ENCODE results near the gene ACTN2.

Gene ACTN2

DNA sequence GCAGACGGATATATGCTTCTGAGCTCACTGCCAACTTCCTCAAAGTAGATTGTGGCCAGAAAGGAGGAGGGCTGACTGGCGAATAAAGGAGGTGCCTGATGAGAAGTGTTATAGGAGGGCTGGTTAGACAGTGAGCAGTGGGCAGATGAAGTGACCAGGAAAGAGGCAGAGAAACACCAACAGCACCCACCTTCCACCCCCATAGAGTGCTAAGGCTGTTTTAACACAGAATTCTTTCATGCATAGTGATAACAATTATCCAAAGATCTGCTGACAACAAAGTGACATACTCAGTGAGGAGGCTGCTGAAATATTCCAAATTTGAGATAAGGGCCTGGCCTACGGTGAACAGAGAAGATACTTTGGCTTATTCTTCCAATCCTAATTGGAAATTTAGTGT lies 87.6 kb downstream of the ACTN2 start:
- Histone ChIP-seq H2AFZ (ENCODE audit: low read depth, low read length) (no peak overlapping the region), H3K27me3 (ENCODE audit: insufficient read depth, low read length) (no peaks in the 10 kb centered on the region), H3K4me1 (ENCODE audit: insufficient read depth, low read length) (peaks cover 4% of the 10 kb centered on the region), H3K4me3 (ENCODE audit: low read length) (no peak overlapping the region), H3K9me3 (ENCODE audit: low read length) (no peaks in the 10 kb centered on the region), H3K36me3 (ENCODE audit: insufficient read depth, low read length) (no peaks in the 10 kb centered on the region)

- Histone ChIP-seq H2AFZ (ENCODE audit: low read depth, low read length) (no peak overlapping the region), H3K4me3 (ENCODE audit: low read length) (no peak overlapping the region), H3K4me1 (ENCODE audit: insufficient read depth, low read length) (peaks cover 4% of the 10 kb centered on the region), H3K36me3 (ENCODE audit: insufficient read depth, low read length) (no peaks in the 10 kb centered on the region), H3K9me3 (ENCODE audit: low read length) (no peaks in the 10 kb centered on the region), H3K27me3 (ENCODE audit: insufficient read depth, low read length) (no peaks in the 10 kb centered on the region)
These were observed 88.6 kb downstream of the ACTN2 start for GRCh38 chr1:236774926-236775325.

DNA sequence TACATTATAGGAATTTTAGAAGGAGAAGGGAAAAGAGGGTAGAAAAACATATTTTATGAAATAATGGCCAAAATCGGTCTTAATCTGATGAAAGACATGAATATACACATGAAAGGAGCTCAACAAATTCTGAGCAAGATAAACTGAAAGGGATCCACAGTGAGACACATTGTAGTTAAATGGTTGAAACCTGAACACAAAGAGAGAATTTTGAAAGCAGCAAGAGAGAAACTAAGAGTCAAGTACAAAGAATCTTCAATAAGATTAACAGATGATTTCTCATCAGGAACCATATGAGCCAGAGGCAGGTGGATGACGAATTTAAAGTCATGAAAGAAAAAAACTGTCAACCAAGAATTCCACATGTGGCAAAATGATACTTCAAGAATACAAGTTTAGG lies 93.0 kb downstream of the ACTN2 start:
- no peaks in the 10 kb centered on the region for H3K4me1 ChIP-seq (ENCODE audit: insufficient read depth, low read length)
- H3K9me3 ChIP-seq (ENCODE audit: low read length) = no peaks in the 10 kb centered on the region
- H3K27me3 ChIP-seq (ENCODE audit: insufficient read depth, low read length) = no peaks in the 10 kb centered on the region
- H3K4me3 ChIP-seq (ENCODE audit: low read length) = no peak overlapping the region
- no peak overlapping the region for H2AFZ ChIP-seq (ENCODE audit: low read depth, low read length)
- no peaks in the 10 kb centered on the region for H3K36me3 ChIP-seq (ENCODE audit: insufficient read depth, low read length)

DNA sequence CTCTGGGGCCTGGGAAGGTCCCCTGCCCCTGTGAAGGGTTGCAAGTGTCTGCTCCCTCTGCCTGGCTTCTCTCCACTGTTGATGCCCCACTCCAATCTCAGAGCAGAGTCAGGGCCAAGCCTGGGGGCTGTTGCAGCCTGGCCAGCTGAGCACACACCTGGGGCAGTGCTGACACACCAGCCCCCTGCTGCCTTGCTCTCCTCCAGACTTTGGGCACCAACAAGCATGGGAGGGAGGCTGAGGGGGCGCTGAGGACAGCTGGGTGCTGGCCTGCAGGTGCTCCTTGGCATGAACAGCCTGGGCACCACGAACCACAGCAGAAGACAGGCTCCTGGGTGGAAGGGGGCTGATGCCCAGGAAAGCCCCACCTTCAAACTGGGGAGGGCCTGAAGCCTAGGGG lies 99.2 kb downstream of the ACTN2 start:
- H3K4me1 ChIP-seq (ENCODE audit: insufficient read depth, low read length) = no peaks in the 10 kb centered on the region
- no peak overlapping the region for H3K4me3 ChIP-seq (ENCODE audit: low read length)
- H3K36me3 ChIP-seq (ENCODE audit: insufficient read depth, low read length) = no peaks in the 10 kb centered on the region
- no peaks in the 10 kb centered on the region for H3K9me3 ChIP-seq (ENCODE audit: low read length)
- no peak overlapping the region for H2AFZ ChIP-seq (ENCODE audit: low read depth, low read length)
- H3K27me3 ChIP-seq (ENCODE audit: insufficient read depth, low read length) = peaks cover 2% of the 10 kb centered on the region

DNA sequence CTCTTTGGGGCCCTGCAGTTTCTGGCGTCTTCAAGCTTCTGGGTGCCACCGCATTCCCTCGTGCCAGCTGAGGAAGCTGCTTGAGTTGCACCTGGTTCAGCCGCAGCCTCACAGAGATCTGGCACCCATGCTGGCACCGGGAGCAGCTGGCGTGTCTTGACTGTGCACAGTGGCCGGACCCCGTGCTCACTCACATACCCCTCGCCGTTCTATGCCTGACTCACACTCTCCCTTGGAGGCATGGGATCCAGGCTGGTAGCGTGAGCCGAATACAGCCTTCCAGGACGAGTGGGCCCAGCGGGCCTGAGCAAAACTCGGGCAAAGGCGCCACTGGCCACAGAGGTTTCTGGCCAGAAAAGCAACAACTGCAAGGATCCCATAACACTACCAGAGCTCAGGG lies 100.2 kb downstream of the ACTN2 start:
- peaks cover 2% of the 10 kb centered on the region for H3K27me3 ChIP-seq (ENCODE audit: insufficient read depth, low read length)
- H3K9me3 ChIP-seq (ENCODE audit: low read length) = no peaks in the 10 kb centered on the region
- H3K36me3 ChIP-seq (ENCODE audit: insufficient read depth, low read length) = no peaks in the 10 kb centered on the region
- H3K4me1 ChIP-seq (ENCODE audit: insufficient read depth, low read length) = no peaks in the 10 kb centered on the region
- H3K4me3 ChIP-seq (ENCODE audit: low read length) = no peak overlapping the region
- H2AFZ ChIP-seq (ENCODE audit: low read depth, low read length) = no peak overlapping the region

DNA sequence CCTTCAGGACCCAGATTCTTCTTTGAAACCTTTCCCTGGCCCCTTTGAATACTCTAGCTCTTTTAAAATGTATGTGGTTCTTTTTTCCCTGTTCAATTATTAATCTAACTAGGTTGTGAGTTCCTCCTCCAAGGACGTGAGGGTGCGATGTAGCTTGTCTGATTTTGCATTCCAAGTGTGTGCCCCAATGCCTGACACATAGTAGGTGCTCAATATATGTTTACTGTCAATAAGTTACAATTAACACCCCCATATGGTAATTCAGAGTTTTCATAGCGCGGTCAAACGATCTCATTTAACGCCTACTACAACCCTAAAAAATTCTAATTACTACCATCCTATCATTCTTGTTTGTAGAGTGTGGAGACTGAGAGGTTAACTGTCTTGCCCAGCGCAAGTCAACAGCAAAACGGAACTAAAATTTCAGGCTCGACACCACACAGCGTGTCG lies 108.3 kb downstream of the ACTN2 start:
- H2AFZ ChIP-seq (ENCODE audit: low read depth, low read length) = peak overlapping the region; percentile 94
- no peaks in the 10 kb centered on the region for H3K9me3 ChIP-seq (ENCODE audit: low read length)
- peaks cover 6% of the 10 kb centered on the region for H3K4me1 ChIP-seq (ENCODE audit: insufficient read depth, low read length)
- H3K36me3 ChIP-seq (ENCODE audit: insufficient read depth, low read length) = no peaks in the 10 kb centered on the region
- H3K27me3 ChIP-seq (ENCODE audit: insufficient read depth, low read length) = no peaks in the 10 kb centered on the region
- peak overlapping the region; percentile 96 for H3K4me3 ChIP-seq (ENCODE audit: low read length)

DNA sequence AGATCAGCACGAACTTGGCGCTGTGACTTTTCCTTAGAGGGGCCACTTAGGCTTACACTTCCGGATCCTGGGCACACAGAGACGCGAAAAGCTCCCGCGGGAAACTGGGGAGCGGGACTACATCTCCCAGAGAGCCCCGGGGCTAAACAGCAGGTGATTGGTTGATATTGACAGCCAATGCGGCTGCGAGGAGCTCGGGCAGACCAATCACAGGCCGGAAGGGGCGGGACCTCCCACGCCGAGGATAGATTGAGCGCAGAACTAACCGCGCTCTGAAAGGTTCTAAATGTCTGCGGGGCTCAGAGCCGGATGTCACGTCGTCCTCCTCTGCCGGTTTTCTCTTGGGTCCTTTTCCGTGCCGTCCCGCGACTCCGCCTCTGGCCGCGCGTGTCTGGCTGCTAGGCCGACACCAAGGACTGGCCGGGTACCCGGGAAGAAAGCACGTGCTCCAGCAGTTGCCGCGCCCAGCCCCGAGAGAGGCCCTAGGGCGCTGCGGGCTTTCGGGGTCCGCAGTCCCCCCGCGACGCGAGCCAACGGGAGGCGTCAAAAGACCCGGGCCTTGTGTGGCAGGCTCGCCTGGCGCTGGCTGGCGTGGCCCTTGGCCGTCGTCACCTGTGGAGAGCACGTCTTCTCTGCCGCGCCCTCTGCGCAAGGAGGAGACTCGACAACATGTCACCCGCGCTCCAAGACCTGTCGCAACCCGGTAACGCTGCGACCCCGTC lies 108.9 kb downstream of the ACTN2 start, which contains the start of gene MTR:
MTR (plus strand) TSS at position 258 of the 722 bp plus-strand sequence; CDS start at position 670, 412 bp downstream.
- peaks cover 6% of the 10 kb centered on the region for H3K4me1 ChIP-seq (ENCODE audit: insufficient read depth, low read length)
- H3K36me3 ChIP-seq (ENCODE audit: insufficient read depth, low read length) = peaks cover 1% of the 10 kb centered on the region
- H2AFZ ChIP-seq (ENCODE audit: low read depth, low read length) = peak within 1 kb of the TSS; percentile 94
- H3K4me3 ChIP-seq (ENCODE audit: low read length) = peak within 1 kb of the TSS; percentile 96
- H3K9me3 ChIP-seq (ENCODE audit: low read length) = no peaks in the 10 kb centered on the region
- no peaks in the 10 kb centered on the region for H3K27me3 ChIP-seq (ENCODE audit: insufficient read depth, low read length)

- no peaks in the 10 kb centered on the region for H3K27me3 ChIP-seq (ENCODE audit: insufficient read depth, low read length)
- peaks cover 6% of the 10 kb centered on the region for H3K4me1 ChIP-seq (ENCODE audit: insufficient read depth, low read length)
- H3K36me3 ChIP-seq (ENCODE audit: insufficient read depth, low read length) = peaks cover 3% of the 10 kb centered on the region
- peak overlapping the region; percentile 91 for H2AFZ ChIP-seq (ENCODE audit: low read depth, low read length)
- no peaks in the 10 kb centered on the region for H3K9me3 ChIP-seq (ENCODE audit: low read length)
- peak overlapping the region; percentile 96 for H3K4me3 ChIP-seq (ENCODE audit: low read length)
These were observed 109.7 kb downstream of the ACTN2 start for GRCh38 chr1:236795757-236796667.

GRCh38 chr1:236799001-236799400 lies 112.7 kb downstream of the ACTN2 start:
- peaks cover 6% of the 10 kb centered on the region for H3K4me1 ChIP-seq (ENCODE audit: insufficient read depth, low read length)
- no peak overlapping the region for H3K4me3 ChIP-seq (ENCODE audit: low read length)
- H3K36me3 ChIP-seq (ENCODE audit: insufficient read depth, low read length) = peaks cover 7% of the 10 kb centered on the region
- H2AFZ ChIP-seq (ENCODE audit: low read depth, low read length) = no peak overlapping the region
- H3K9me3 ChIP-seq (ENCODE audit: low read length) = no peaks in the 10 kb centered on the region
- no peaks in the 10 kb centered on the region for H3K27me3 ChIP-seq (ENCODE audit: insufficient read depth, low read length)

DNA sequence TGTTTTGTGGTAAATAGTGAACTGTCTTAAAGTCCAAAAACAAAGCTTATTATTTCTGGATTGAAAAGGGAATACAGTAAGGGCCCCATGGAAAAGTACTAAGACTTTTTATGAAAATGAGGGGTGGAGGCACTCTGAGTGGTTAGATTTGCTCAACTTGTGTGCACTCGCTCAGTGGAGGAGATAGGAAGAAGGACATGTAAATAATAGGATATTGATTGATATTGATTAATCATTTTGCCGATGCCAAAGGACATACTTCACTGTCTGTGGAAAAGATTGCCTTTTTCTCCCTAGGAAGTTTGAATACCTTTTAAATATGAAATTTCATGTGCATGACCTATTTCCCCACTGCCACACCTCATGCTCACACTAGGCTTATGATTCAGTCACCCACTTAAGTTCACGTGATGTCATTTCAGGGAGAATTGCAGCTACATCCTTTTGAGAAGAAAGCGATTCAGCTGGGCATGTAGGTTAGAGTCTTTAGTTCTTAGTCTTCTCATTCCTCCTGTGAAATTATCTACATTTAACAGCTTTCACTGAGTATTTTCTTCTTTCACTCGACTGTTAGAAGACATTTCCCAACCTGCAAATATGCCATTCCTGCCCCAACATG lies 113.8 kb downstream of the ACTN2 start:
- no peaks in the 10 kb centered on the region for H3K9me3 ChIP-seq (ENCODE audit: low read length)
- no peaks in the 10 kb centered on the region for H3K27me3 ChIP-seq (ENCODE audit: insufficient read depth, low read length)
- H3K4me3 ChIP-seq (ENCODE audit: low read length) = no peak overlapping the region
- H2AFZ ChIP-seq (ENCODE audit: low read depth, low read length) = no peak overlapping the region
- H3K4me1 ChIP-seq (ENCODE audit: insufficient read depth, low read length) = peaks cover 6% of the 10 kb centered on the region
- peaks cover 10% of the 10 kb centered on the region for H3K36me3 ChIP-seq (ENCODE audit: insufficient read depth, low read length)

DNA sequence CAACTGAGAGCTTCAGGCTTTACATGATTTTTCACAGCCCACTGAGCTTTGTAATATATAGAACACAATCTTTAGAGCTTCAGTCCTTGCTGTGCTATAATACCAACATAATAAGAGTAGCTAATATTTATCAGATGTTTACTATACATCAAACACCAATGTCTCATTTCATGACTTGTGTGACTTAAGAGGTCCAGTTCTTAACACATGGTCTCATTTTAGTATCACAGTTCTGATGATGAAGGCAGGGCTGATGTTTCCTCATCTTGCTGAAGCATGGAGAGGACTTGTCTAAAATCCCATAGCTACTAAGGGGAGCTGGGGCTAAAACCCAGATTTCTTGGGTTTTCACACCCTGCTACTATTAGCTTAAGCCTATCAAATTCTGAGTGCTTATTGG lies 114.3 kb downstream of the ACTN2 start:
- H3K4me3 ChIP-seq (ENCODE audit: low read length) = no peak overlapping the region
- no peak overlapping the region for H2AFZ ChIP-seq (ENCODE audit: low read depth, low read length)
- peaks cover 15% of the 10 kb centered on the region for H3K36me3 ChIP-seq (ENCODE audit: insufficient read depth, low read length)
- H3K9me3 ChIP-seq (ENCODE audit: low read length) = no peaks in the 10 kb centered on the region
- peaks cover 6% of the 10 kb centered on the region for H3K4me1 ChIP-seq (ENCODE audit: insufficient read depth, low read length)
- H3K27me3 ChIP-seq (ENCODE audit: insufficient read depth, low read length) = no peaks in the 10 kb centered on the region

DNA sequence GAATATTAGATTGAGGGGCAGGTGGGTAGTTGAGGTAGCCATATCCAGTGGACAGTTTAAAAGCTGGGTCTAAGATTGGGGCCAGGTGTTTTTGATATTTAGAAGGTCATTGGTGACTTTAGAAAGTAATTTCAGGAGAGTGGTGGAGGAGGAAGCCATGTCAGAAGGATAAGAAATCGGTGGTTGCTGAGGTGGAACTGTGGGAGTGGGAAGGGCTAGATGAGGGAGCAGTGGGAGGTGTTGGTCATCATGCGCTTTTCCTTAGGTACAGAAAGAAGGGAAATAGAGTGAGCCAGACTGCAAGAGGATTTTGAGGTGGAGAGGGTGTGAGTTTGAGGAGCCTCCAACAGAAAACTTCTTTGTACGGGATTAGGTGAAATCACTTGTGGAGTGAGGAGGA lies 116.0 kb downstream of the ACTN2 start:
- Histone ChIP-seq H3K36me3 (ENCODE audit: insufficient read depth, low read length) (peaks cover 23% of the 10 kb centered on the region), H3K27me3 (ENCODE audit: insufficient read depth, low read length) (no peaks in the 10 kb centered on the region), H3K4me1 (ENCODE audit: insufficient read depth, low read length) (no peaks in the 10 kb centered on the region), H3K4me3 (ENCODE audit: low read length) (no peak overlapping the region), H2AFZ (ENCODE audit: low read depth, low read length) (no peak overlapping the region), H3K9me3 (ENCODE audit: low read length) (no peaks in the 10 kb centered on the region)

DNA sequence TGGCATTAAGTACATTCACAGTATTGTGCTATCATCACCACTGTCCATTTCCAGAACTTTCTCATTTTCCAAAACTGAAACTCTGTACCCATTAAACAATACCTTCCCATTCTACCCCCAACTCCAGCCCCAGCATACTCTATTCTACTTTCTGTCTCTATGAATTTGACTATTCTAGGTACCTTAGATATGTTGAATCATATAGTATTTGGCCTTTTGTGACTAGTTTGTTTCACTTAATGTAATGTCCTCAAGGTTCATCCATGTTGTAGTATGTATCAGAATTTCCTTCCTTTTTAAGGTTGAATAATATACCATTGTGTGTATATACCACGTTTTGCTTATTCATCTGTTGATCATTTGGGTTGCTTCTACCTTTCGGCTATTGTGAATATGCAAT lies 120.3 kb downstream of the ACTN2 start:
- no peak overlapping the region for H2AFZ ChIP-seq (ENCODE audit: low read depth, low read length)
- peaks cover 2% of the 10 kb centered on the region for H3K9me3 ChIP-seq (ENCODE audit: low read length)
- no peak overlapping the region for H3K4me3 ChIP-seq (ENCODE audit: low read length)
- H3K36me3 ChIP-seq (ENCODE audit: insufficient read depth, low read length) = peaks cover 42% of the 10 kb centered on the region
- H3K27me3 ChIP-seq (ENCODE audit: insufficient read depth, low read length) = no peaks in the 10 kb centered on the region
- H3K4me1 ChIP-seq (ENCODE audit: insufficient read depth, low read length) = no peaks in the 10 kb centered on the region
